CD4-positive, alpha-beta T cell treated with Interleukin-15 for 1 hour (primary cell): ENCODE measurements around the gene STK32C.
A peak's percentile ranks its signal among the peaks of the same experiment; 100 is the strongest.

ENCODE experiments used
- DNase-seq: peaks from one replicate; pipeline ENCODE4 v3.0.0-alpha.2; 2020

STK32C gene

DNA sequence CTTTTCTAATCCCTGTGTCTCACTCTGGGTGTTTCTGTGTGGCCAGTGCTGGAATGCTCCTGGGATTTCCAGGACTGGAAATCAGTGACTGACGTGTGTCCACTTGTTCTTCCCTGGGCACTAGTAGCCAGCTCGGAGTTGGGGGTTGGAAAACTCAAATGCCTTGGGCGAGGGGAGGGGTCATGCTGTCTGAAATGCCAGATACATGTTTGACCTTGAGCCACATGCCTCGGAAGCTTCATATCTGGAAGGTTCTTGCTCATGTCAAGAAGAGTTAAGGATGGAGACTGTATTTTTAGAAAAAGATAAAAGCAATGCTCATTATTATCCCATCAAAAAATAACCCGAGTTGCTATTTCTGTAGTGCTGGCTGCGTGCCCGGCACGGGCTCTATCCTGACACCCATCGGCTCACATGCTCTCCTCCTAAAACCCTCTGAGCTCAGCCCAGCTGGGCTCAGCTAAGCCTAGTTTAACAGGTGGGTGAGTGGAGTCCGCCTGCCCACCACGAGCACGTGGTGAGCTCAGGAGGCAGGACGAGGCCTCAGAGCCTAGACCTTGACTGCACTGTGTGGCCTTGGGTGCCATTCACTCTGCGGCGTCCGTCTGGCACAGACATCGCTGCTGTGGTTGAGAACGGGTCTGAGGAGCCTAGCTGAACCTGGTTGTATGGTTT, 114.6 kb downstream of the STK32C start:
- DNase-seq, result no peak

DNA sequence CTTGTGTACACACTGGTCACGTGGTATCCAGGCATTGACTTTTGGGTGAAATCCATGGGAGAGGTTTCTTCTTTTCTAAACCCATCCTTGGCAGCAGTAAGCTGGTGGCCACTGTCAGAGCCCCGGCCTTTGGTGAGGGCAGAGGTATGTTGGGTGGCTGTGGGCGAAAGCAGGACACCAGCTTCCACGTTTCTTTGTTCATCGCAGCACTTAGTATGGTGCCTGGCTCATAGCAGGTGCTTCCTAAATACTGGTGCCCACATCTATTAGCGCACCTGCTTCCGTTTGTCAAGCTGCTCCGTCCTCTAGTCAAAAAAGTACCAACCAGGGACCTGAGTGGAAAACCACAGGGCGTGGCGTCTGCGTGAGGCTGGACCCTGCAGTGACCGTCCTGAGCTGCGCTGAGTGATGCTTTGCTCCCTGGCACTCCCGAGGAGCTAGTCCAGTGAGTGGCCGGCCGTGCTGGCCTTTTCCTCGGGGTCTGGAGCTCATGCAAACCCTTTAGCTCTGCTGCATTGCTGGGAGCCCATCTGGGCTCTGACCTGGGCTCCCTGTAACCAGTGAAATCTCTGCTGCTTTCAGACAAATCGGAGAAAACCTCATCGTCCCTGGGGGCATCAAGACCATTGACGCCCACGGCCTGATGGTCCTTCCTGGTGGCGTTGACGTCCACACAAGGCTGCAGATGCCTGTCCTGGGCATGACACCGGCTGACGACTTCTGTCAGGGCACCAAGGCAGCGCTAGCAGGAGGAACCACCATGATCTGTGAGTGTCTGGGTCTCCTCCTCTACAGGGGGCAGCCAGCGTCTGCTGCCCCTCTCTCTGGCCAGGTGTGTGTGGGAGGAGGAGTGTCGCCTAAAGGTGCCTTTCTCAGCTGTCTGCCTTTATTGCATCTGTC, 115.4 kb downstream of the STK32C start:
- DNase-seq, result no peak

DNA sequence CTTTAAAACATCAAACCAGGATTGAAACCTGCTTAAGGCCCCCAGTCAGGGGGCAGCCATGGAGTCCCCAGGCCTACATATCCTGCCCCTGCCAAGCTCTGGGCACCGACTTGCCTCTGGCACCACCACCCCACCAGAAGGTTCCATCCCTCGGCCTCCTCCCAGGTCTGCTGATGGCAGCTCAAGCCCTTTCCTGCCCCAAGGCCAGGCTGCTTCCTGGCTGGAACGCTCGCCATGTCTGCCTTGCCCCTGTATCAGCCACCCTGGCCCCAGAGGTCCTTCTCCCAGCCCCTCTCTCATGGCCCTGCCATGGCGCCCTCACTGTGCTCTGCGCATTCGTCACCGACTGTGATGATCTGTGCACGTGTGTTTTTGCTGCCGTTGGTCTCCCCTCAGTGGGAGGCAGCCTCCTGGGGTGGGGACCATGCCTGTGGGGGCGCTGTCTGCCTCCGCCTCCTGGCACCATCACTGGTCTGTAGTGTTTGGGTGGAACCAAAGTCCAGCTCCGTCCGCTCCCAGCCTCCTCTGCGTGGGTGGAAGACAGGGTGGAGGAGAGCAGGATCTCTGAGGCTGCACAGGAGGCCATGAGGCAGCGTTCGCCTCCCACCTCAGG, 117.8 kb downstream of the STK32C start:
- DNase-seq, result no peak

DNA sequence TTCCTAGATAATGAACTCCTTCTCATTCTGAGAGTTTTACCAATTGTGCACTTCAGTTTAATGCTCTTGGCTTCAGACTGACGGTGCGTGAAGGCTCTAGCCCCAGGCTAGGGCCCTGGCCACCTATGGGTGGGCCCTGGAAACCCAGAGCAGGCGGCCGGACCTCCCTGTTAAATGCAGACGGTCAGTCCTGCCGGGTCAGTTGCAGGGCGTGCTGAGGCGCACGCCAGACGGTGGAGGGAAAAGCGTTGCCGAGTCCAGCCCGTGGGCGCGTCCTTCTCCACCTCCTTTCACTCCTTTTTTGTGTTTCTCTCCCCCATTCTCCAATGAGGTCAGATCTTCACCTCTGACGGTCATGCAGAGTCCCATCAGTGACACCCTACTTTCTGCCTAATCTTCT, 118.7 kb downstream of the STK32C start:
- no peak for DNase-seq

DNA sequence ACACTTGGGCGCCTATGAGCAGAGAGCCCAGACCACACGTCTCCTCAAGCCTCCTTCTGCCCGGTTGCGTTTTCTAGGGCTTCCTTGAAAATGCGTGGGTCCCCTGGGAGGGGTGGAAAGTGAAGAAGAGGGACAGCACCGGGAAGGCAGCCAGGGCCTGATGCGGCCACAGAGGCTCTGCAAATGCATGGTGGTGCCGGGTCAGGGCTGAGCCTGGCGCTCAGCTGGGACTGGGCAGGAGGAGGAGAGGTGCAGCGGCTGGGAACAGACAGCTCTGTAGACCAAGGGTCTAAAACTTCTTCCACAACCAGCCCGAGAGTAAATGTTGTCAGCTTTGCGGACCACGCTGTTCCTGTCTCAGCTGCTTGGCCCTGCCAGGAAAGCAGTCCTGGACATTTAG, 119.4 kb downstream of the STK32C start:
- DNase-seq, result no peak

DNA sequence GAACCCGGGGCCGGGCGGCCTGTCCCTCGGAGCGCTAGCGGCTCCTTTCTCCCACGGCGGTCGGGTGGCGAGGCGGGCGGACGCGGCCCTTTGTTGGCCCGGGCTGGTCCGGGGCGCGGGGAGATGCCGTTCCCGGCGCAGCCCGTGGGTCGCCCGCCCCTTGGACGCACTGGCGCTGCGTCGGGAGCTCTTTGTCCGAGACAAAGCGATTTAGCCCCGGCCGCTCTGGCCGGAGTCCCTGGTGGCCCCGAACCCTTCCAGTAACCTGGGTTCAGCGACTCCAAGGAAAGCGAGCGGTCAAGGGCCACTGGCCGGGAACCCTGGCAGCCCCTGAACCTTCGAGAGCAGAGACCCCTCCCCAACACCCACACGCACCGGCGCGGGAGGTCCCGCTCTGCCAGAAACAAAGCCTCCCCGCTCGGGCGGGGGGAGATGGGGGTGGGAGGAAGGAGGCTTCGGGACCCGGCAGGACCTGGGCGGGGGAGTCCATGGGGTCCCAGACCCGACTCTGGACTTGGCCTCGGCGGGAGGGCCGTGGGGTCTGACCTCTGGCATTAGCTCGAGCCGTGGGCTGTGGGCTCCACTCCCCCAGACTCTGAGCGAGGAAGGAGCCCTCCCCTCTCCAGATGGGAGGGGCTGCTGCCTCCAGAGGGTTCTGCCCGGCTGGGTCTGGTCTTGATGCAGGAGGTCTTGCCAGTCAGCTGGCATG, 120.2 kb downstream of the STK32C start:
- DNase-seq, result no peak

DNA sequence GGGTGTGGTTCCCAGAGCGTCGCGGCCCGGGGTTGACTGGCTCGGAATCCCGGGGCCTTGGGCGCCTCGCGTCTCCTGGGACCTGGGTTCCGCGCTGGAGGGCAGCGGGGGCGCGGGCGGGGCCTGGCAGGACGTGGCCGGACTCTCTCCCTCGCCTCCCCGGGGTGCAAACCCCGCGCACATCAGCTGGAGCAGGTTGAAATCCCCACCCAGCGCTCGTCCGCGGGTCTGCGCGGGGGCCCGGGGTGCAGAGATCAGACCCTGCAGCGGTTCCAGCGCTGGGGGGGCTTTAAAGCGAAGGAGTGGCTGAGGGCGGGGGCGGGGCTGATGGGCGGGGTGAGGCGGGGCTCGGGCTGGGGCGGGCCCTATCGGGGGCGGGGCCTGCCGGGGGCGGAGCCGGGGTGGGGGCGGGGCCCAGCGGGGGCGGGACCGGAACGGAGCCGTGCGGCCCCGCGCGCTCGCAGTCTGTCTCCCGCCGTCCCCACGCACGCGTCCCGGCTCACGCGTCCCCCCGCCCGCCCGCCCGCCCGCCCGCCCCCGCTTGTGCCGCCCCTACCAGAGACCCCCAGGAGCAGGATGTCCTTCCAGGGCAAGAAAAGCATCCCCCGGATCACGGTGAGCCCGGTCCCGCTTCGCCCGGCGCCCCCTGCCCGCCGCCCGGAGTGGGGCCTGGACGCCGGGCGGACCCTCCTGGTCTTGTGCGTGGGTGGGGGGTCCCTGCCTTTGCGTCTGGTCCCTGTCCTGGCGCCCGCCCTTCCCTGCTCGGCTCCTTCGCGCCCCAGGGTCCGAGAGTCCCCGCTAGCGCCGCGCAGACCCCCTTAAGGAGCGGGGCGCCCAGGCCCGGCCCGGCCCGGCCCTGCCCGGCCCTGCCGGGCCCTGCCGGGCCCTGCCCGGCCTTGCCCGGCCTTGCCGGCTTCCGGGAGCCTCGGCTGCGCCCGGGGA, 121.0 kb downstream of the STK32C start, which contains the start of gene DPYSL4:
Gene DPYSL4 (plus strand): TSS at position 461 of the 942 bp plus-strand sequence. CDS start 116 bp downstream, at position 577.
- DNase-seq, result no peak

DNA sequence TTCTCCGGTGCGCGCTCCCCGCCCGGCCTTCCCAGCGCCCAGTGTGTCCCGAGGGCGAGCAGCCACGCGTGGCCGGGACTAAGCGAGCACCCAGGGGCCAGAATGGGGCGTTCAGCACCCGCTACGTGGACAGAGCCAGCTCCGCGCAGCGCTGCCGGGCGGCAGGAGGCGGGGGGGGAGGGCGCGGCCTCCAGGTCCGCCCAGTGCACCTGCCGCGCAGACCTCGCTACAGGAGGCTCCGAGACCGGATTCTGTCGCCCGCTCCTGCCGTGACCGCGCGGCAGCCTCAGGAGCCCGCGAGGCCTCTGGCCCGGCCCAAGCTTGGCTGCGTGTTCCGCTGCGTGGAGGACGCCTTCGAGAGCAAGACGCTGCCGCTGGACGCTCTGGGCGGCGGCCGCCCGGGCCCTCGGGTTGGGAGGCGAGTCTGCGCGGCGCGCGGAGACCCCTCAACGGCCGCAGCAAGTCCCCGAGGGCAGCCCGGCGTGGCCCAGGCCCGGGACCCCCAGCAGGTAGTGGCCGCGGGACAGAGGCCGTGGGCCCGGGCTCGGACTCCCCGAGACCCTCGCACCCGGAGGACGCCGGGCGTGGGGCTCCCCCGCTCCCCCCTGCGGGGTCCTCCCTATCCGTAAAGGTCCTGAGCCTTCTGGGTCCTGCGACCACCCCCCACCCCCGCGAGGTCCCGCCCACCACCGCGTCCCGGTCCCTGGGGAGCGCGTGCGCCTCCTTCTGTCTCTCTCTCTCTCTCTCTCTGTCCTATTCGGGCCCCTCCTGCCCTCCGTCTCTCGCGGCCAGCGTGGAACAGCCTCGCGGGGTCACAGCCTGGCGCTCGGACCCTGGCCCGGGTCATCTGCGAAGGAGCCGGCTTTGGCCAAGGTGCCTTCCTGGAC, 121.9 kb downstream of the STK32C start:
- DNase-seq, result peak; percentile 45

DNA sequence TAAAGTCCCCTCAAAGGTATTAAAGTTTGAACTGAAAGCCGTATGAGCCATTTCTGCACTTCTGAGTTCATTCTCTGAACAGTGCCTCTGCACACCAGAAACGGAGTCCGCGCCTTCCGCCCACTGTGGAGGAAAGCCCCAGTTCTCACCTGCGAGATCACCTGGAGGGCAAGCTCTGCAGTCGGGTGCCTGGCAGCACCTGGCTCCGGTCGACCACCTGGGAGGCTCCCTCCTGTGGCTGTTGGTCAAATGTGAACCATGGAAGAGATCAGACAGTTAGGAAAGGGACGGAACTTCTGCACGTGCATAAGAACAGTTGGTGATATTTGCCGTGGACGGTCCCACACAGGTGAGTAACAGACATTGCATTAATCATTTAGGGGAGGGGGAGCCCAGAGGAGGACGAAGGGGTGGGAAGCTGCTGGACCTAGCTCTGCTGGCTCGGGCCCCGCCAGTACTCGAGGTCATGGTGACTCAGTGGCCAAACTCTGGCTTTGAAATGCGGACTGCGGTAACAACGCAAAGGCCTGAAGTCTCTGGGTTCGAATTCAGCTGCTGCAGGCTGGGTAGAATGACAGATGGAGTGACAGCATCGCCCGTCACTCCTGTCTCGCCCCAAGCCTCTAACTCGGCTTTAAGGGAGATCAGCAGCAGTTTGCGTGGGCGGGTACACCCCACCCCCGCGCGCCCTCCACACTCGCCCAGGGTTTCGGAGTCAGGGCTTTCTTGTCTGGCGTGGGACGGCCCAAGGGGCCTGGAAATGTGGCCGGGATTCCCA, 122.7 kb downstream of the STK32C start:
- no peak for DNase-seq

DNA sequence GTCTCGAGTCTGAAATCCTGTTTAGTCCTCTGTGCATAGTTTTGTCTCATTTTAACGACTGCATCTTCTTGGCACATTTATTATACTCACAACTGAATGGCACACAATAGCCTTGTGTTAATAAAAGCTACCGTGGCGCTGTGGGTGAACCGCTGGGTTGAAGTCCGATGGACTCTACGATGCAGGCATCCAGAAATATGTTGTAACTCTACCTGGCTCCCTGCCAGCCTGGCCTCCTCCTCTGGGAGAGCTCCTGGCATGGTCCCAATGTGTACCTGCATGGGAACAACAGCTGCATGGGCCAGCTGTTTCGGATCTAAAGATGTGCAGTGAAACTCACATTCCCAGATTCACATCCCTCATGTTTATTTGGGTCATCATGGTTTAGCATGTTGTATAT, 124.7 kb downstream of the STK32C start:
- DNase-seq, result no peak

DNA sequence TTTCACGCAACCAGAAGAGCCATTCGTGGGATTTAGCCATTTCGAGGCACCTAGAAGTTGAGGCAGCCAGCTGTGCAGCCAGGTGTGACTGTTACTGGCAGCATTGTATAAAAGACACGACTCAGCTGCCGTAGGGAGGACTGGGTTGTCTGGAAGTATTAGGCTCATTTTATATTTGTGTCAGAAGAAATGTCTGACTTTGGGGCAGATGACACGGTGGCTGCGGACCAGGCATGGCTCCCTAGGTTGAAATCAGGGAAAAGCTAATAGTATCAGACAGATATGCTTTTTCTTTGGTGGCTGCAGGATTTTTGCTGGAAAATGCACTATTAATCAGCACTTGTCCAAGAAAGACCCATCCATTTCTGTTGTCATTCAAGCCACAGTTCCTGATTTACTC, 125.2 kb downstream of the STK32C start:
- no peak for DNase-seq

DNA sequence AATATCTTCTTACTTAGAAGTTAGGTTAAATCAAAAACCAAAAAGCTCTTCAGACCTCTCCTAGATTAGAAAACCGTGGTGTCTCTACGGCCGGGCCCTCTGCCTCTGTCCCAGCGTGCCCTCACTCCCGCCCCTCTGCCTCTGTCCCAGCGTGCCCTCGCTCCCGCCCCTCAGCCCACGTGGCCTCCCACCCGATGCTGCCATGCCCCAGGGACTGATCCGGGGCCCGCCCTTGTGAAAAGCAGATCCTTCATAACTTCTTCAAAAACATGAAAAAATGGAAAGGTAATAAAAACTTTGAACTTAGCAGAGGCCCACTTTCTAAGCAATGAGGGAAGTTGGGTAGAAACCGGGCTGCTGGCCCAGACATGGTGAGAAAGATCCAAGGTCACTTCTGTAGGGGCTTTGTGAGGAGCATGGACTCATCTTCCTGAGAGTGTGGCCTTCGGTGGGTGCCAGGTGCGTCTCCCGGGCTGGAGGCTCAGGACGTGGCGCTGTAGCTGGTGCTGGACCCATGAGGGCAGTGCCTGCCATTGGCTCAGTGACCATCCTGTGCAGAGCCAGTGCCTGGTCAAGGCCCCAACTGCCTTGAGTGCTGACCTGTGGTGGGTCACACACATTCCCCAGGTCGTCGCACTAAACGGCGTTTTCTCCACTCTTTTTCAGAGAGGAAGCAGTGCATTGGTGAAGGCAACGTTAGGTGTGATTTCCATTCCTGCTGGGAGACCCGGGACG, 125.9 kb downstream of the STK32C start:
- no peak for DNase-seq

DNA sequence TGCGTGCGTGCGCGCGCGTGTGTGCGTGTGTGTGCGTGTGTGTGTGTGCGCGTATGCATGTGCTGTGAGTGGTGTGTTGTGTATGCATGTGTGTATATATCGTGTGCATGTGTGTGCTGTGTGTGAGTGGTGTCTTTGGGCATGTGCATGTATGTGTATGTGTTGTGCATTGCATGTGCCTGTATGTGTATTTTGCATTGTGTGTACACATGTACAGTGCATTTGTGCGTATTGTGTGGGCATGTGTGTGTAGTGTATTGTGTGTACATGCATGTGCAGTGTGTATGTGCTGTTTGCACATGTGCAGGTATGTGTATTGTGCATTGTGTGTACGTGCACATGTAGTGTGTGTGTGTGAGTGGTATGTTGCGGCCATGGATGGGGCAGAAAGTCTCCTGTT, 127.0 kb downstream of the STK32C start:
- DNase-seq, result no peak

DNA sequence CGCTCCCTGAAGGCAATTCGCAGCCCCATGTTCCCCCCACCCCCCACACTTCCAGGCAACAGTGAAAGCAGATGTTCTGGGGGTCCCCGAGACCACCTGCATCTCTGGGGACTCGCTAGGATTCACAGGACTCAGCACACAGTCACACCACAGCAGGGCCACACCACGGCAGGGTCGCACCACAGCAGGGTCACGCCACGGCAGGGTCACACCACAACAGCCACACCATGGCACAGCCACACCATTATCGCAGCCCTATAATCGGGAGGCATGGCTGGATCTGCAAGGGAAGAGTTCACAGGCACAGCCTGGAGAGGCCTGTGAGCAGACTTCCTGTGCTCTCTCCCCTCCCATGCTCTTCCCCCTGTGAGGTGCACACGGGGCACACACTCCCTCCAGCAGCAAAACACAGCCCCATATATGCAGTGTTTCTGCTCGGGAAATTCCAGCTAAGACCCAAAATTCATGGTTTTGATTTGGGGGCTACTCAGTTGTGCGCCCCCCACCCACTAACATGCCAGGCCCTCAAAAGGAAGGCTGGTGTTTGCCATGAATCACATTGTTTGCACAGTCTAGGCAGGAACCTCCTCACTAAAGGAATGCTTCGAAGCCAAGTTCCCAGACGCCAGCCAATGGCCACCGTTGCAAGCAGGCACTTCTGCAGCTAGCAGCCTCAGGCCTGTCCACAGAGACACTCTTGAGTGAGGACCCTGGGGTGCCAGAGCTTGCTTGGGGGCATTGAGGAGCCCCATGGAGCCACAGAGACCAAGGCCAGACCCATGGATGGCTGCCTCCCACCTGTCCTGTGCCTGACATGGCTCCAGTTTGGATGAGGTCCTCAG, 128.0 kb downstream of the STK32C start:
- DNase-seq, result no peak

DNA sequence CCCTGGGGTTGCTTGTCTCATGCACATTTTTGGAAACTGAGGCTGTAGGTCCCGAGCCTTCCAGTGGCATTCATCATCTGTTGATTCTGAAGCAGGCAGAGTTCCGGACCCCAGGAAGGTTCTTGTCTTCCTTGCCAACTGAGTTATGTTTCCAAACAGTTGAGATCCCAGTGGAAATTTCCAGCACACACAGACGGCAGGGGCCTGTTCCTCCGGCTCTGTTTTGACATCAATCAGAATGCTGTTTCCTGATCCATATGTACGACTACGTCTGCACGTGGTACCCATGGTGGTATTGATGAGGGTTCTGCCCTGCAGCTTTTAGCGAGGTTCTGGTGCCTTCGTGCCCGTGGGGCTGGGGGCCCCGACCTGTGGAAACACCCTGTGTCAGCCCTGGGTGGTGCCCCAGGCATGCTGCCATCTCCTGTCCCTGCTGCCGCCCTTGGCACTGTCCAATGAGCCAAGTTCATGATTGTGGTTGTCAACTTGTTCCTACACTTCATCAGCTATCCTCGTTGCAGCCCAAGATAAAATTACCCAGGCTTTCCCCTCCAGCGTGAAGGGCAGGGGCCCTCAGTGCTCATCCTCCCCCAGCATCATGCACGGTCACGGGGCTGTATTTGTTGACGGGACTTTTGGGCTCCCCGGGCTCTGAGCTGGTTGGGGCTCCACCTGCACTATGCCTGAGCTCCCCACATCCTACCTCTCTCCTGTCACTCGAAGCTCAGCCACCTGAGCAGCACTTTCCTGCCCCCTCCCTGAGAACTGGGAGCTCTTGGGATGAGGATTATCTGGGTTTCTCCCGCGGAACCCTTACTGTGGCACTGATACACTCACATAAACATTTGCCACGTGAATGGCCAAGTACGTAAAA, 128.8 kb downstream of the STK32C start:
- no peak for DNase-seq

DNA sequence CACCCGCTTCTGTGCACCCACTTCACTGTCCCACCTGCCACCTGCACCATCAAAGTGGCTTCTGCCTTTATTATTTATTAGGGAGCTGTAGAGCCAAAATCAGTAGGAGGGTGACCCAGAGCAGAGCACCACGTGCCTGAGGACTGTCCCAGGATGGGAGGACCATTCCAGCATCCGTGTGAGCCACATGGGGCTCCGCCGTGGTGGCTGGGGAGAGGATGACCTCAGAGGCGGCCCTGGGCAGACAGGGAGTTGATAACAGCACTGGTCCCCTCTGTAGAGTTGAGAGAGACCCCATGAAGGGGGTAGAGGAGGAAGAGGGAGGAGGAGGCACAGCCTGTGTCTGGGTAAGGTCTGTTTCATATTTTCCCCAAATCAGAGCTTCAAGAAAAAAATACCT, 129.7 kb downstream of the STK32C start:
- no peak for DNase-seq
